Smooth muscle cell of the brain vasculature (primary cell): ENCODE measurements around the gene RNF227.

Source experiments
- DNase-seq: peaks from one replicate; pipeline ENCODE4 v3.0.0-alpha.2; 2012; ENCODE audit warnings: low read depth, low spot score

Gene RNF227

DNA sequence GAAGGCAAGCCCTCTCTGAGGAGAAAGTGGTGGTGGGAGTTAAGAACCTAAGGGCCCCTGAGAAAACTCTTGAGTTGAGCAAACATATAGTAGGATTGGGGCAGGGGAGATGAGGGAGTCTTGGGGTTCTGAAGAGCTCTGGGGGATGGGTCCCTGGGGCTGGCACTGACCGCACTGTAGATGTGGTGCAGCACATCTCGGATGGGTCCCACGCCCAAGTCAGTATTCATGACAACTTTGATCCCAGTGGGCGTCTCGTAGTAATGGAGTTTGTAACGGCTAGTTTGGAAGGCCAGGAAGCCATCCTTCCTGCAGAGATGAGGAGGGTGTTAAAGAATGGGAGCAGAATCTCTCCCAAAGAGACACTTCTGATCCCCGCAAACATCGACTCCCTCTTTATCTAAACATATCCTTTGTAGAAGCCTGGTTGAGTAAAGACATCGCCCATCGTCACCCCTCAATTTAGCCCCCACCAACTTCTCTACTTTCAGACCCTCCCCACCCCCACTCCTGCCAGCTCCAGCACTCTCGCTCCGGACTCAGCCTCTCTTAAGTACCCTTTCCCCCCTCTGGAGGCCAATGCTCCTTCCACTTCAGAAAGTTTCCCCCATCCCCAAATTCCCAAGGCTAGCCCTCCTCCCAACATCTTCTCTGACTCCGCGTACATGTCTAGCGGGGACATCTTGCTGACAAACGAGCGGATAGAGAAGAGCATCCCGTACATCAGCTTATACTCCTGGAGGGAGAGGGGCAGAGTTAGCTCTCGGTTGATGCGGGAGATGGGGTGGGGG is 14.9 kb upstream of the RNF227 start:
- no peak for DNase-seq

DNA sequence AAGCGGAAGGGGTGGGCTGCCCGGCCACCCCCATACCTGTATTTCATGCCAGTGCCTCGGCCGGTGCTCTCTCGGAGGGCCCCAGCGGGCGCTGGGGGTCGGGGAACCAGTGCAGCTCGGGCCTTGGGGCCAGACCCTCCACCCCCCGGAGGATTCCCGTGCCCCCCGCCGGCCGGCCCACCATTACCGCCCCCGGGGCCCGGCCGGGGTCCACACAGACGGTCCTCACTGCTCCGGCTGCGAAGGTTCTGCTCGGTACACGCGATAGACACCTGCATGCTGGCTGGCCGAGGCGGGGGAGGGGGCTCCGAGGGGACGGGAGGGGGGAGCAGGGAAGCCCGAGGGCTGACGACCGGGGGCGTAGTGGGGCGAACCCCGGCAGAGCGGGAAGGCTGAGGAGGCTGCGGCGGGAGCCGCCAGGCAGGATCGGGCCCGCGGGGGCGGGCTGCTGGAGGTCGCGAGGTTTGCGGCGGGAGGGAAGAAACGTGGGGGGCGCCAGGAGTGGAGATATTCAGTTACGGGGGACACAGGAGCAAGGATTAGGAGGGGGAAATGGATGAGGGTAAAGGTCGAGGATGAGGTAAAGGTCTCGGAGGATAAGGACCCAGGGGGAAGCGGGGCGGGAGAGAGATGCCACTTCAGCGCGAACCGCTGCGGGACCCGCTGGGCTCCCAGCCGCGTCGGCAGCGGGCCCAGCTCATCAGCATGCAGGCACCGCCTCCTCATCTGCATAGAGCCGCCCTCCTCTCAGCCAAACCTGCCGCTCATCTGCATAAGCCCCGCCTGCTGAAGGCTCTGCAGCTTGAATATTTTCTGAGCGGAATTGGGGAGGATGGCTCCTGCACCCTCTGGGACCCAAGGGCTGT is 13.3 kb upstream of the RNF227 start, which contains the start of gene KCNAB3:
KCNAB3 (minus strand) TSS at position 699 of the 866 bp plus-strand sequence; CDS start at position 278, 421 bp downstream.
- DNase-seq = peak; percentile 24

DNA sequence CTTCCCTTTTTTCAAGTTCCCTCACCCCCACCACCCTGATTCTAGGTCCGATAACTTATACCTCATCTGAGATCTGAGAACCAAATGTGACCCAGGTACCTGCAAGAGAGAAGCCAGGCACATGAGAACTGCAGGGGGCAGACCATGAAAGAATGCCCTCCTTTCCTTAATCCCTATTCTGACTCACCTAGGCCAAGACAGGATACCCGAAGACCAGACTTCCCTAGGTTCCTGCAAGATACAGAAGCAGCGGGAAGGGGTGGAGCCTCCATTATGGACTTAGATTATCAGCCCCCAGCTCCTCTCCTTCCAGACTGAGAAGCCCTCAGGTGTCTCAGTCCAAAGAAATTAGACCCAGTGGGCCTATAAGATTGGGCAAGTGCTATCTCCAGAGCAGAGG is 11.5 kb upstream of the RNF227 start:
- DNase-seq = no peak

DNA sequence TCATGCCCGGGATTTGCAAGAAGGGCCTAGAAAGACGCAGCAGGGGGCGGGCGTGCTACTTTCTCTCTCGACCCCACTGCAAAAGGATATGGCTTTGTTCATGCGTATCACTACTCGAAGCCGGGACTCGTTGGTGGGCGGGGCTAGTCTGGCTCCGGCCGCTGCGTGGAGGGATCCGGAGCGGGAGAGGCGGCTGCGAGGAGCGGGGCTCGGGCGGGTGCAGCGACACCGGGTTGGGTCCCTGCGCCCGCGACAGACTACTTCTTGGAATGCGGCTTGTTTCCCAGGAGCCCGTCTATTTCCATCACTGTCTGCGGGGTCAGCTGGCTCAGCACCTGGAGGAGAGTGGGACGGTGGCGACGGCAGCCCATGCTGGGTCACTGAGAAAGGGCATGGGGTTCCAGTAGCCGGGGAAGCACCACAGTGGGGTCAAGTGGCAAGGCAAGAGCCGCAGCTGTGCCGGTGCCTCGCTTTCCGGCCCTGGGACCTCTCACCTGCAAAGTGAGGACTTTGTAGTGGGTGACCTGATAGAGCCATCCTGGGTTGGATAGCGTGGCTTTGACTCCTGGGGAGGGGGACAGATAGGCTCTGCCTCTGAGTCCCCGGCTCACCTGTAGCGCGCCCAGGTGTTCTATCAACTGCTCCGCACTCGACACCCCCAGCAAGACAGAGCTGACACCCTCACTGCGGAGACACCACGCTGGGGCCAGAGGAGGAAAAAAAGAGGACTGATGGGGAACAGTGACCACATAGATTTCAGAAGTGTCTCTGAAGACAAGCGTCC is 6.9 kb upstream of the RNF227 start:
- DNase-seq = peak; percentile 32

DNA sequence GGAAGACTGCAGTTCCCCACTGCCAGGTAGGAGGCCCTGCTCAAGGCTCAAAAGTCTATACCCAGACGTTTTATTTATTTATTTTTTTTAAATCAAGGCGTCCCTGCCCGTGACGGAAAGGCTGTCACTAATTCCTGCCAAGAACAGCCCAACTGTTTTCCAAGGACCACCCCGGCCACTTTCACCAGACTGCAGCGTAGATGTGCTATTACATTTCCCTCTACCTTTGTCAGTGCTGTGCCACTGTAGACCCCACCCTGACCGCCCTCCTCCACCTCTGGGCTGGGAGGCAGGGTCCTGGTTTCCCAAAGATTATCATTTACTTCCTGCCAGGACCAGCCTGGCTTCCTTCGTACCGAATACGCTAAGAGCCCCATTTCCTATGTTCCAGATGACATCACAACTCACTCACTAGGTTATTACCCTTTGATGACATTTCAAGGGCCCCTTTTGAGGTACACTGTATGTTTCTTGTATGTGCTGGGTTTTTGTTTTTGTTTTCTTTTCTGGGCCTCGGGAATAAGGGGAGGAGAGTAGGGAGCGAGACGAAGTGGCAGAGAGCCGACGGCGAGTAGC is 6.3 kb upstream of the RNF227 start:
- DNase-seq = peak; percentile 10

DNA sequence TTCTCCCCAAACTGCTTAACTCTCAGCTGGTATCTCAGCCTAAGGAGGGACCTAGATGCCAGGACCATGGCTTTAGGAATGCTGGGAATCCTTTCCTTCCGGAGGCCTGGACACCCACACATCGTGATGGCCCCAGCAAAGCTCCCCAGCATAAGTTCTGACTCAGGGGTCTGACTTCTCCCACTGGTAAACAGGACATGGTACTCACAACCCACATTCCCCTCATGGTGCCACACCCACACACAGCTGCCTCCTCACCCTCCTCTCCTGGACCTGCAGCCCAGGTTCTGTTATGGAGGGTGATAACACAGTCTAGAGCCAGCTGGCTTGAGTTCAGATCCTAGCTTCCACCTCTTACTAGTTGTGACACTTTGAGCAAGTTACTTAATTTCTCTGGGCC is 719 bp upstream of the RNF227 start:
- no peak for DNase-seq

DNA sequence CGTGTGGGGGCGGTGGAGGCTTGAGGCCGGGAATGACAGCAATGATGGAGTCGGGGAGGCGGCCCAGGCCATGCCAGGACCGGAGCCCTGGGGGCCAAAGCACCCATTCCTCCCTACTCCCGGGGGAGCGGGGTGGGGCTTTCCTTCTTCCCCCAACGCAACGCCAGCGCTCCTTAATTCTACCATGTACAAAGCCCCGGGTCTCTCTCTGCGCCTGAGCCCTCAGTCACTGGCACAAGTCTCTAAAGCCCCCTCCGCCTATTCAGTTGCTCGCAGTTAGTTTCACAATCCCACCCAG is 245 bp upstream of the RNF227 start:
- DNase-seq = no peak

DNA sequence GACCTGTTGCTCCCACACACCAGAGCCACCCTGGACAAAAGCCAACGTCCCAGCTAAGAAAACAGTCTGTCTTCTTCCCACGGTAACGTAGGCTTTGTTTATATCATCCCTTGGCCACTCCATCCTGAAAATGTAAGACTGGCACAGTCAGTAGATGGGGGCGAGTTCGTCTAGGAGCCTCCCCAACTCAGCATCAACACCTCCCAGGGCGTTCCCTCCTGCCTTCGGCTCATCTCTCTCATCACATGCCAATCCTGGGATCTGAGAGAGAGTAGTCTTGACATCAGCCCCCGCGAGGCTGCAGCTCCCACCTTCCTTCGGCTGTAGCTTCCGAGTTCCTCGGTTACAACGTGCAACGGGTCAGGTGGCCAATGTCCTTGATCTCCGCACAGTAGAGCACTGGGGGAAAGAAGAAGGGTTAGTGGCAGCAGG is 894 bp downstream of the RNF227 start:
- DNase-seq = peak; percentile 20

DNA sequence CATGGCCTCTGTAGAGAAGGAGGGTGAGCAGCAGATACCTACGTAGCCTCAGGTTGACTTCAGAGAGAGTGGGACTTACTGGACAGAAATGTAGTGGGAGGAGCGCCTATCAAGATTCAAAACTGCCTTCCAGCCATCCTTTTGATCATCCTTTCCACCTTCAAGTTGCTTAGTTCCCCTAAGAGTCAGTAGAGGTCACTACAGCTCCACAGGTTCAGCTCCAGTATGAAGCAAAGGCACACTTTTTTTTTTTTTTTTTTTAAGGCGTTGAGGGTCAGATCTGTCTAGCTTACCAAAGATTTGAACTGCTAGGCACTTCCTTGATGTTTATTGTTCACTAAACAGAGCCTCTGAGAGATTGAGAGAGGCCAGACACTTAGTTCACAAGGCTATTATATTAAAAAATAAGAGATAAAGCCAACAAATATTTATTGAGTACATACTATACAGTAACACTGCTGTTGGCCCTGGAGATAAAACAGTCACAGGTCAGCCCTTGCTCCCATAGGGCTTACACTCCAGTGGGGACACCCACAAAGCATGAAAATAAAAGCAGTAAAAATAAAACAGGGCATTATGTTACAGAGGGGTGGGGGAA is 3.1 kb downstream of the RNF227 start:
- no peak for DNase-seq

DNA sequence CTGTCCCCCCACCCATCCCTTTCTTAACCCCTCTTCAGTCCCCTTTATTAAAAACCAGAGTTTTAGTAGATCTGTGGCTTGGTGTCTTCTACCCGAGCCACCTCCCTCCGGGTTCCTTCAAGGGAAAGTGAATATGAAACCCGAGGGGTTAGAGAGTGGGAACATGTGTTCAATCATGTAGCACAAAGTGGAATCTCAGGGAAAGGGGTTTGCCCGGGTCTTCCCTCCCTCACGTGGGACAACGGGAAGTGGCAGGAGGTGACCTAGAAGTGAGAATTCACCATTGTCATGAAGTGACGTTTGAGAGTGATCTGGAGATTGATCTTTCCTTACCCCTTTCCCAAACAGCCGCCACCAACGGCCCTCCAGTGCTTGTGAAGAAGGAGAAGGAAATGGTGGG is 5.0 kb downstream of the RNF227 start:
- no peak for DNase-seq

DNA sequence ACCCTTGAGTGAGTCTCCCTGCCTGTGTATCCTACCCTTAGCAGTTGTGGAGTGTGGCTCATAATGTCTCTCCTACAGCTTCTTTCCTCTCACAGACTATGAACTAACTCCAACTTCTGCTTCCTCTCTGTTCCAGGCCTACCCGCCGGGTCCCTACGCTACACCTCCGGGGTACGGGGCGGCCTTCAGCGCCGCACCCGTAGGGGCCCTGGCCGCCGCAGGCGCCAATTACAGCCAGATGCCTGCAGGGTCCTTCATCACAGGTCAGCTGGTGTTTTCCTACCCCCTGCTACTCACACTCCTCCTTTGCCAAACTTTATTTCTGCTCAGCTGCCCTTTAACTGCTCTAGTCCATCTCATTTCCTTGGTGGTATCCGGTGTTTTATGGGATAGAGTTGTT is 5.4 kb downstream of the RNF227 start:
- DNase-seq = no peak

DNA sequence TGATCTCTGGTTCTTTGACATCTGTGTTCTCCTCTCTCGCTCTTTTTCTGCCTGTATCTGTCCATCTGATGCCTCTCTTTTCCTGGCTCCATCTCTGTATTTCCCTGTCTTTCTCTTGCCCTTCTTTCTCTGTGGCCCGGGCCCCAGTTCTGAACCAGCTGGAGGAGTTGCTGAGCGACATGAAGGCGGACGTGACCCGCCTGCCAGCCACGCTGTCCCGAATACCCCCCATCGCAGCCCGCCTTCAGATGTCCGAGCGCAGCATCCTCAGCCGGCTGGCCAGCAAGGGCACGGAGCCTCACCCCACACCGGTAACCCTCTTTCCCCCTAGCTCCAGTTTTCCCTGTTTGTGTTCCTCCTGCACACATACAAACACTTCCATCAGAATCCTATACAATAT is 5.8 kb downstream of the RNF227 start:
- no peak for DNase-seq

DNA sequence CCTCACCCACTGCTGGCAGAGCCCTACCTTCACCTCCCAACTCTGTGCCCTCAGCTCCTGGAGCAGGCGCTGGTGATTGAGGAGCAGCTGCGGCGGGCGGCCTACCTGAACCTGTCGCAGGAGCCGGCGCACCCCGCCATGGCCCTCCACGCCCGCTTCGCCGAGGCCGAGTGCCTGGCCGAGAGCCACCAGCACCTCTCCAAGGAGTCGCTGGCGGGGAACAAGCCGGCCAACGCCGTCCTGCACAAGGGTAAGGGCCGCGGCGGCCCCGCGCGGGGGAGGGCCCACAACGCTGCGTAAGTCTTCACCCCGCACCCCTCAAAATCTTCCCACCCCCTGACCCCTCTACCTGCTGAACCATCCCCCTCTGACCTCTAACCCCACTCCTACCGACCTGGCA is 7.0 kb downstream of the RNF227 start:
- DNase-seq = no peak

DNA sequence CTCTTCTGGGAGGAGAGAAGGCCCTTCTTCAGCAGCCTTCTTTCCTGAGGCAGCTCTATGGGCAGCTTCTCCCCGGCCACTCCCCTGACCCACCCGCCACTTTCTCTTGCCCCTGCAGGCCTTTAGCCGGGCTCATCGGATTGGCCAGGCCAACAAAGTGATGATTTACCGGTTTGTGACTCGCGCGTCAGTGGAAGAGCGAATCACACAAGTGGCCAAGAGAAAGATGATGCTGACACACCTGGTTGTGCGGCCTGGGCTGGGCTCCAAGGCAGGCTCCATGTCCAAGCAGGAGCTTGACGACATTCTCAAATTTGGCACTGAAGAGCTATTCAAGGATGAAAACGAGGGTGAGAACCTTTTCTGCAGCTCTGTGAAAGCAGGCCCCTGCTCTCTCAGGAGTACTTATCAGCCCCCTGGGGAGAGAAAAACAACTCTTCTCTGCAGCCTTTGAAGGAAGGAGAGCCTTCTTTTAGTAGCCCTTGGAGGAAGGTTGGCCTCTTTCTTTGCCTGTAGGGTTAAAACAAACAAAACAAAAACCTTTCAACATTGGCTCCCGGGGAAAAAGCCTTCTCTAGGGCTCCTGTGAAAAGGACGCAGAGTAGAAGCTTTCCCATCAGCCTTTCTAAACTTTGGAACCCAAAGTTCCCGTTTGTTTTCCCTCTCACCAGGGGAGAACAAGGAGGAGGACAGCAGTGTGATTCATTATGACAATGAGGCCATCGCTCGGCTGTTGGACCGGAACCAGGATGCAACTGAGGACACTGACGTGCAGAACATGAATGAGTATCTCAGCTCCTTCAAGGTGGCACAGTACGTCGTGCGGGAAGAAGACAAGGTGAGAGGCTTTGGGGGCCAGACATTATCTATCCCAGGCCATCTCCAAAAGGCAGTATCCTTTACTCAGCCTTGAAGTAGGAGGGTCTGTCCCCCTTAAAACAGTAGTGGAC is 12.7 kb downstream of the RNF227 start:
- DNase-seq = no peak

DNA sequence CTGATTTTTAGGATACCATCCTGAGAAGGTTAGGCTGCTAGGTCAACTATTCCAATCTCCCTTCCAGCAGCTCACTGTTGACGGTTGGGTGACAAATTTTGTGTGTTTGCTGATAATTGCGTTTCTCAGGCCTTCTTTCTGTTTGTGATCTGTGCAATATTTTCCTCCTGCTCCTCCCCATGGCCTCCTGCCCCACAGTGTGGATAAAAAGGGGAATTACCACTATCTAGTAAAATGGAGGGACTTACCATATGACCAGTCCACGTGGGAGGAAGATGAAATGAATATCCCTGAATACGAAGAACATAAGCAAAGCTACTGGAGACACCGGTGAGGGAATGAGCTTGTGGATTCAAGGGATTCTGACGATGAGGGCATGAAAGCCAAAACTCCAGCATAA is 18.3 kb downstream of the RNF227 start:
- DNase-seq = no peak

DNA sequence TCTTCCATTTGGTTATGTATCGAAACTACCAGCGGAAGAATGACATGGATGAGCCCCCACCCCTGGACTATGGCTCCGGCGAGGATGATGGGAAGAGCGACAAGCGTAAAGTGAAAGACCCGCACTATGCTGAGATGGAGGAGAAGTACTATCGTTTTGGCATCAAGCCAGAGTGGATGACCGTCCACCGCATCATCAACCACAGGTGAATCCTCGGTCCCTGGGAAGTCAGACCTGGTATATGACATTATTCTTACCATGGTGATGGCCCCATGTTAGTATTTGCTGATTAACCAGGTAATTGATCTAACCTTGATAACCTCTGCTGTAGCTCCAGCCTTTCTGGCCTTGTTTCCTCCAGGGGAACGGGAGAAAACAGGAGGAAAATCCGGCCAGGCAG is 19.0 kb downstream of the RNF227 start:
- DNase-seq = no peak

DNA sequence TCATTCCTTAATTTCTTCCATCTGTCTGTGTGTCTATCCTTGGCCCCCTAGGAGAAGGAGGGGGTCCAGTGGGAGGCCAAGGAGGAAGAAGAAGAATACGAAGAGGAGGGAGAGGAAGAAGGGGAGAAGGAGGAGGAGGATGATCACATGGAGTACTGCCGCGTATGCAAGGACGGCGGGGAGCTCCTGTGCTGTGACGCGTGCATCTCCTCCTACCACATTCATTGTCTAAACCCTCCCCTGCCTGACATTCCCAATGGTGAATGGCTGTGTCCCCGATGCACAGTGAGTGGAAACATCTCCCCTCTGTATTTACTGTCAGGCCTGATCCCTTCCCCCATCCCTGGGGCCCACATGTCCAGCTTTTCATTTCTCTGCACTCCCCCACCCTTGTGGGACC is 21.2 kb downstream of the RNF227 start:
- no peak for DNase-seq

DNA sequence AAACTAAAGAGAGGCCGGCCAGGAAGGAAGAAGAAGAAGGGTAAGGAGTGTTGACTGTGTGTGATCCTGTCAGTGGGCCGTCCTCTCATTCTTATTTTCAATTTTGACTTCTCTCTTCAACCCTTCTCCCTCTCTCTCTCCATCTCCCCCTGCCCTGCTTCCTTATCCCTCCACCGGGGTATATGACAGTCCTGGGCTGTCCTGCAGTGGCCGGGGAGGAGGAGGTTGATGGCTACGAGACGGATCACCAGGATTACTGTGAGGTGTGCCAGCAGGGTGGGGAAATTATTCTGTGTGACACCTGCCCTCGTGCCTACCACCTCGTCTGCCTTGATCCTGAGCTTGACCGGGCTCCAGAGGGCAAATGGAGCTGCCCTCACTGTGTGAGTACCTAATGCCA is 21.9 kb downstream of the RNF227 start:
- DNase-seq = no peak

DNA sequence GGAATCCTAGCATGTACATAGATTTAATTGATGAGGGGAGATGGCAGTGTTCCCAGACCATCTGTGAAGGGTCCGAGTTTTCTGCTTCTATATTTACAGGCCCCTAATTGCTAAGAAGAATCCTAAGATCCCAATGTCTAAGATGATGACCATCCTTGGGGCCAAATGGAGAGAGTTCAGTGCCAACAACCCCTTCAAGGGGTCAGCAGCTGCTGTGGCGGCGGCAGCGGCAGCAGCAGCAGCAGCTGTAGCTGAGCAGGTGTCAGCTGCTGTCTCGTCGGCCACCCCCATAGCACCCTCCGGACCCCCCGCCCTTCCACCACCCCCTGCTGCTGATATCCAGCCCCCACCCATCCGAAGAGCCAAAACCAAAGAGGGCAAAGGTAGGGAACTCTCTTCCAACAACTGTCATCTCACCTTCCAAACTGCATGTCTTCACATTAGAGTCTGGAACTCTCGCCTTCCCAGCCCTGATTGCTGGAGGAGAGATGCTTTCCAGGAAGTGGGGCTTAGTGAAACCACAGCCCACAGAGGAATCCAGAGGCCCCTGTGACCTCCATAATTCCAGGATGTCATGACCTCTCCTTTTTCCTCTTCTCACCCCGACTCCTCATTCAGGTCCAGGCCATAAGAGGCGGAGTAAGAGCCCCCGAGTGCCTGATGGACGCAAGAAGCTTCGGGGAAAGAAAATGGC is 22.8 kb downstream of the RNF227 start:
- no peak for DNase-seq
